ENCODE measurements around the gene POU2F1.

- no peak for TF ChIP-seq POLR2A (IDR thresholded peaks at IDR 0.05)
- no peak for TF ChIP-seq CTCF (IDR thresholded peaks at IDR 0.05)
- TF ChIP-seq POLR2AphosphoS5 (IDR thresholded peaks at IDR 0.05): no peak
Measured at GRCh38 chr1:167432780-167433179, 212.1 kb downstream of the POU2F1 start.

All from upper lobe of left lung (tissue), 4 donors.